Measurements from ENCODE around the gene LENEP. TPM values are rescaled to one million over a fixed set of nuclear protein-coding genes. Genes with fewer than 3 reads are reported as not detected.

Gene LENEP
- total RNA-seq, 1 donor from 2014 or later, result not detected

DNA sequence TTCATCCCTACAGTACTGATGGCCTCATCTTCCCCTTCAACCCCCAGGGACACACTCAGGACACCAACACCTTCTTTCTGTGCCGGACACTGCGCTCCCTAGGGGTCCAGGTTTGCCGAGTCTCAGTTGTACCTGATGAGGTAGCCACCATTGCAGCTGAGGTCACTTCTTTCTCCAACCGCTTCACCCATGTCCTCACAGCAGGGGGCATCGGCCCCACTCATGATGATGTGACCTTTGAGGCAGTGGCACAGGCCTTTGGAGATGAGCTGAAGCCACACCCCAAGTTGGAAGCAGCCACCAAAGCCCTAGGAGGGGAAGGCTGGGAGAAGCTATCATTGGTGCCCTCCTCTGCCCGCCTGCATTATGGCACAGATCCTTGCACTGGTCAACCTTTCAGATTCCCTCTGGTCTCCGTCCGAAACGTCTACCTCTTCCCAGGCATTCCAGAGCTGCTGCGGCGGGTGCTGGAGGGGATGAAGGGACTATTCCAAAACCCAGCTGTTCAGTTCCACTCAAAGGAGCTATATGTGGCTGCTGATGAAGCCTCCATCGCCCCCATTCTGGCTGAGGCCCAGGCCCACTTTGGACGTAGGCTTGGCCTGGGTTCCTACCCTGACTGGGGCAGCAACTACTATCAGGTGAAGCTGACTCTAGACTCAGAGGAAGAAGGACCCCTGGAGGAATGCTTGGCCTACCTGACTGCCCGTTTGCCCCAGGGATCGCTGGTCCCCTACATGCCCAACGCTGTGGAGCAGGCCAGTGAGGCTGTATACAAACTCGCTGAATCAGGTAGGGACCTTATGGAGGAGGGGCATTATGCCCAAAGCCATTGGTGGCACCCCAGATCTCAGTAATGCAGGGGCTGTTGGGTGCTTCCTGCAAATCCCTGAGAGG lies 5.1 kb upstream of the LENEP start:
- Mint-ChIP-seq H3K4me1 (ENCODE audit: low read depth, unreplicated experiment) (peaks cover 14% of the 10 kb centered on the region), H3K27ac (ENCODE audit: unreplicated experiment) (no peak overlapping the region), H3K27me3 (ENCODE audit: low read depth, unreplicated experiment) (no peaks in the 10 kb centered on the region), H3K9me3 (ENCODE audit: unreplicated experiment) (no peaks in the 10 kb centered on the region), H3K36me3 (ENCODE audit: low read depth, unreplicated experiment) (peaks cover 9% of the 10 kb centered on the region), H3K4me3 (ENCODE audit: unreplicated experiment) (no peak overlapping the region)
- H3K9me3 ChIP-seq (ENCODE audit: insufficient read depth, low read depth, low read length), result no peaks in the 10 kb centered on the region
- no peak overlapping the region for H3K4me3 ChIP-seq (ENCODE audit: insufficient read depth, low read depth, low read length)
- H3K4me2 ChIP-seq (ENCODE audit: low read length), result no peak overlapping the region
- peaks cover 8% of the 10 kb centered on the region for H3K4me1 ChIP-seq (ENCODE audit: insufficient read depth, low read length)
- no peak overlapping the region for H2AFZ ChIP-seq (ENCODE audit: low read depth, low read length)
- no peak for FAIRE-seq
- peaks cover 24% of the 10 kb centered on the region for H3K36me3 ChIP-seq (ENCODE audit: insufficient read depth, low read length)
- H3K9ac ChIP-seq (ENCODE audit: low read length), result no peak overlapping the region
- no peaks in the 10 kb centered on the region for H3K27me3 ChIP-seq (ENCODE audit: insufficient read depth, low read length)
- no peak for TF ChIP-seq EZH2 (IDR thresholded peaks at IDR 0.05; ENCODE audit: insufficient read depth, low read length)
- no peak for TF ChIP-seq CTCF (IDR thresholded peaks at IDR 0.05; ENCODE audit: insufficient read depth, low read depth, low read length)
- no peak for DNase-seq (ENCODE audit: low read depth)
- H3K27ac ChIP-seq (ENCODE audit: low read depth, low read length), result no peak overlapping the region
- peaks cover 29% of the 10 kb centered on the region for H4K20me1 ChIP-seq (ENCODE audit: insufficient read depth, low read length)
- H3K79me2 ChIP-seq (ENCODE audit: insufficient read depth, low read length), result peaks cover 56% of the 10 kb centered on the region

- Histone ChIP-seq H4K20me1 (ENCODE audit: insufficient read depth, low read length) (peaks cover 29% of the 10 kb centered on the region), H3K4me1 (ENCODE audit: insufficient read depth, low read length) (peaks cover 7% of the 10 kb centered on the region), H3K27me3 (ENCODE audit: insufficient read depth, low read length) (no peaks in the 10 kb centered on the region), H3K4me2 (ENCODE audit: low read length) (no peak overlapping the region), H3K36me3 (ENCODE audit: insufficient read depth, low read length) (peaks cover 24% of the 10 kb centered on the region), H3K27ac (ENCODE audit: low read depth, low read length) (no peak overlapping the region), H3K9me3 (ENCODE audit: insufficient read depth, low read depth, low read length) (no peaks in the 10 kb centered on the region), H3K4me3 (ENCODE audit: insufficient read depth, low read depth, low read length) (no peak overlapping the region), H2AFZ (ENCODE audit: low read depth, low read length) (no peak overlapping the region), H3K9ac (ENCODE audit: low read length) (no peak overlapping the region), H3K79me2 (ENCODE audit: insufficient read depth, low read length) (peaks cover 46% of the 10 kb centered on the region)
- Mint-ChIP-seq H3K27me3 (ENCODE audit: low read depth, unreplicated experiment) (no peaks in the 10 kb centered on the region), H3K36me3 (ENCODE audit: low read depth, unreplicated experiment) (peaks cover 9% of the 10 kb centered on the region), H3K4me3 (ENCODE audit: unreplicated experiment) (peak overlapping the region; percentile 40), H3K27ac (ENCODE audit: unreplicated experiment) (no peak overlapping the region), H3K9me3 (ENCODE audit: unreplicated experiment) (no peaks in the 10 kb centered on the region), H3K4me1 (ENCODE audit: low read depth, unreplicated experiment) (peaks cover 19% of the 10 kb centered on the region)
- DNase-seq (ENCODE audit: low read depth) (no peak), FAIRE-seq (no peak)
- no peak for TF ChIP-seq CTCF (IDR thresholded peaks at IDR 0.05; ENCODE audit: insufficient read depth, low read depth, low read length)
These were observed 4.1 kb upstream of the LENEP start for GRCh38 chr1:154989195-154989860.
